ENCODE results near the gene SLC30A7. TPM values are rescaled to one million over a fixed set of nuclear protein-coding genes. Genes with fewer than 3 reads are reported as not detected.
A peak's percentile ranks its signal among the peaks of the same experiment; 100 is the strongest.

SLC30A7 gene
- total RNA-seq, 1 donor from 2014 or later = 56.6 TPM

- no peaks in the 10 kb centered on the region for H4K20me1 ChIP-seq (ENCODE audit: insufficient read depth, low read length)
- no peak overlapping the region for H2AFZ ChIP-seq (ENCODE audit: low read depth, low read length)
- FAIRE-seq = peak; percentile 80
- H3K27me3 Mint-ChIP-seq (ENCODE audit: low read depth, unreplicated experiment) = no peaks in the 10 kb centered on the region
- H3K9ac ChIP-seq (ENCODE audit: low read length) = no peak overlapping the region
- no peaks in the 10 kb centered on the region for H3K79me2 ChIP-seq (ENCODE audit: insufficient read depth, low read length)
- H3K4me3 ChIP-seq (ENCODE audit: insufficient read depth, low read depth, low read length) = no peak overlapping the region
- H3K4me2 ChIP-seq (ENCODE audit: low read length) = peak overlapping the region; percentile 32
- H3K36me3 ChIP-seq (ENCODE audit: insufficient read depth, low read length) = no peaks in the 10 kb centered on the region
- TF ChIP-seq EZH2 (IDR thresholded peaks at IDR 0.05; ENCODE audit: insufficient read depth, low read length) (no peak), CTCF (IDR thresholded peaks at IDR 0.05; ENCODE audit: insufficient read depth, low read depth, low read length) (no peak)
- H3K36me3 Mint-ChIP-seq (ENCODE audit: low read depth, unreplicated experiment) = no peaks in the 10 kb centered on the region
- DNase-seq (ENCODE audit: low read depth) = peak; percentile 87
- peaks cover 11% of the 10 kb centered on the region for H3K9me3 Mint-ChIP-seq (ENCODE audit: unreplicated experiment)
- peak overlapping the region; percentile 35 for H3K27ac Mint-ChIP-seq (ENCODE audit: unreplicated experiment)
- peaks cover 9% of the 10 kb centered on the region for H3K4me1 Mint-ChIP-seq (ENCODE audit: low read depth, unreplicated experiment)
- no peak overlapping the region for H3K4me3 Mint-ChIP-seq (ENCODE audit: unreplicated experiment)
- no peaks in the 10 kb centered on the region for H3K27me3 ChIP-seq (ENCODE audit: insufficient read depth, low read length)
- H3K4me1 ChIP-seq (ENCODE audit: insufficient read depth, low read length) = peaks cover 19% of the 10 kb centered on the region
- H3K9me3 ChIP-seq (ENCODE audit: insufficient read depth, low read depth, low read length) = no peaks in the 10 kb centered on the region
- H3K27ac ChIP-seq (ENCODE audit: low read depth, low read length) = no peak overlapping the region
Observed at GRCh38 chr1:100860397-100860991, 35.4 kb upstream of the SLC30A7 start.

GRCh38 chr1:100861379-100861778 is 34.5 kb upstream of the SLC30A7 start:
- no peak overlapping the region for H3K9ac ChIP-seq (ENCODE audit: low read length)
- no peak overlapping the region for H3K27ac ChIP-seq (ENCODE audit: low read depth, low read length)
- H3K36me3 ChIP-seq (ENCODE audit: insufficient read depth, low read length) = no peaks in the 10 kb centered on the region
- H3K4me1 ChIP-seq (ENCODE audit: insufficient read depth, low read length) = peaks cover 19% of the 10 kb centered on the region
- FAIRE-seq (no peak), DNase-seq (ENCODE audit: low read depth) (no peak)
- no peak overlapping the region for H2AFZ ChIP-seq (ENCODE audit: low read depth, low read length)
- H3K4me3 ChIP-seq (ENCODE audit: insufficient read depth, low read depth, low read length) = no peak overlapping the region
- no peaks in the 10 kb centered on the region for H3K27me3 Mint-ChIP-seq (ENCODE audit: low read depth, unreplicated experiment)
- no peaks in the 10 kb centered on the region for H3K9me3 ChIP-seq (ENCODE audit: insufficient read depth, low read depth, low read length)
- H3K27ac Mint-ChIP-seq (ENCODE audit: unreplicated experiment) = no peak overlapping the region
- peaks cover 9% of the 10 kb centered on the region for H3K9me3 Mint-ChIP-seq (ENCODE audit: unreplicated experiment)
- H3K27me3 ChIP-seq (ENCODE audit: insufficient read depth, low read length) = no peaks in the 10 kb centered on the region
- no peaks in the 10 kb centered on the region for H4K20me1 ChIP-seq (ENCODE audit: insufficient read depth, low read length)
- H3K36me3 Mint-ChIP-seq (ENCODE audit: low read depth, unreplicated experiment) = no peaks in the 10 kb centered on the region
- TF ChIP-seq CTCF (IDR thresholded peaks at IDR 0.05; ENCODE audit: insufficient read depth, low read depth, low read length) (no peak), EZH2 (IDR thresholded peaks at IDR 0.05; ENCODE audit: insufficient read depth, low read length) (no peak)
- no peaks in the 10 kb centered on the region for H3K79me2 ChIP-seq (ENCODE audit: insufficient read depth, low read length)
- no peak overlapping the region for H3K4me2 ChIP-seq (ENCODE audit: low read length)
- H3K4me3 Mint-ChIP-seq (ENCODE audit: unreplicated experiment) = no peak overlapping the region
- peaks cover 9% of the 10 kb centered on the region for H3K4me1 Mint-ChIP-seq (ENCODE audit: low read depth, unreplicated experiment)

GRCh38 chr1:100862591-100862990 is 33.3 kb upstream of the SLC30A7 start:
- no peak overlapping the region for H2AFZ ChIP-seq (ENCODE audit: low read depth, low read length)
- FAIRE-seq = no peak
- no peak overlapping the region for H3K27ac Mint-ChIP-seq (ENCODE audit: unreplicated experiment)

More at GRCh38 chr1:100862591-100862990, 33.3 kb upstream of the SLC30A7 start:
- TF ChIP-seq CTCF (IDR thresholded peaks at IDR 0.05; ENCODE audit: insufficient read depth, low read depth, low read length) (no peak), EZH2 (IDR thresholded peaks at IDR 0.05; ENCODE audit: insufficient read depth, low read length) (no peak)
- peaks cover 19% of the 10 kb centered on the region for H3K4me1 ChIP-seq (ENCODE audit: insufficient read depth, low read length)
- H3K4me2 ChIP-seq (ENCODE audit: low read length) = peak overlapping the region; percentile 34
- peaks cover 5% of the 10 kb centered on the region for H3K9me3 Mint-ChIP-seq (ENCODE audit: unreplicated experiment)
- H3K27ac ChIP-seq (ENCODE audit: low read depth, low read length) = no peak overlapping the region
- H3K4me3 Mint-ChIP-seq (ENCODE audit: unreplicated experiment) = no peak overlapping the region
- peaks cover 9% of the 10 kb centered on the region for H3K4me1 Mint-ChIP-seq (ENCODE audit: low read depth, unreplicated experiment)
- H3K9me3 ChIP-seq (ENCODE audit: insufficient read depth, low read depth, low read length) = no peaks in the 10 kb centered on the region
- no peaks in the 10 kb centered on the region for H3K36me3 Mint-ChIP-seq (ENCODE audit: low read depth, unreplicated experiment)
- no peaks in the 10 kb centered on the region for H3K27me3 ChIP-seq (ENCODE audit: insufficient read depth, low read length)
- no peaks in the 10 kb centered on the region for H3K27me3 Mint-ChIP-seq (ENCODE audit: low read depth, unreplicated experiment)
- DNase-seq (ENCODE audit: low read depth) = peak; percentile 96
- H3K79me2 ChIP-seq (ENCODE audit: insufficient read depth, low read length) = no peaks in the 10 kb centered on the region
- no peaks in the 10 kb centered on the region for H3K36me3 ChIP-seq (ENCODE audit: insufficient read depth, low read length)
- no peaks in the 10 kb centered on the region for H4K20me1 ChIP-seq (ENCODE audit: insufficient read depth, low read length)
- no peak overlapping the region for H3K4me3 ChIP-seq (ENCODE audit: insufficient read depth, low read depth, low read length)
- no peak overlapping the region for H3K9ac ChIP-seq (ENCODE audit: low read length)
